Measurements from ENCODE around the gene SHFL. TPM values are rescaled to one million over a fixed set of nuclear protein-coding genes. Genes with fewer than 3 reads are reported as not detected.

The SHFL gene
- total RNA-seq, 1 donor from 2014 or later: 9.4 TPM

Small RNAs within 50 kb of the gene (microRNA-seq; reads per million reads assigned to microRNA genes)
- gene MIR5589: not detected

Other genes starting within 250 kb of the SHFL start
- 4.1 TPM for gene OLFM2, start 149.8 kb upstream of the SHFL start, total RNA-seq
- 8.9 TPM for gene COL5A3, start 75.8 kb upstream of the SHFL start, total RNA-seq
- not detected for gene RDH8, start 72.8 kb upstream of the SHFL start, total RNA-seq
- 0.19 TPM for gene ANGPTL6, start 16.4 kb downstream of the SHFL start, total RNA-seq
- 29.5 TPM for gene PPAN, start 20.0 kb downstream of the SHFL start, total RNA-seq
- gene P2RY11, start 25.4 kb downstream of the SHFL start, total RNA-seq: 10.0 TPM
- gene EIF3G, start 33.6 kb downstream of the SHFL start, total RNA-seq: 126 TPM
- gene DNMT1, start 108.6 kb downstream of the SHFL start, total RNA-seq: 27.3 TPM
- 3.6 TPM for gene S1PR2, start 145.0 kb downstream of the SHFL start, total RNA-seq
- 71.8 TPM for gene MRPL4, start 165.9 kb downstream of the SHFL start, total RNA-seq
- 9.8 TPM for gene ICAM1, start 184.8 kb downstream of the SHFL start, total RNA-seq
- gene ICAM4, start 200.6 kb downstream of the SHFL start, total RNA-seq: 0.46 TPM
- 0.67 TPM for gene ICAM5, start 203.6 kb downstream of the SHFL start, total RNA-seq
- 1.9 TPM for gene ZGLP1, start 223.5 kb downstream of the SHFL start, total RNA-seq
- 16.9 TPM for gene FDX2, start 229.7 kb downstream of the SHFL start, total RNA-seq
- 17.8 TPM for gene RAVER1, start 247.2 kb downstream of the SHFL start, total RNA-seq

All from cardiac septum (tissue), 1 donor.